Keratinocyte (primary cell): Measurements from ENCODE around the gene VPS13C. TPM values are rescaled to one million over a fixed set of nuclear protein-coding genes. Genes with fewer than 3 reads are reported as not detected.

Source experiments
- DNase-seq: peaks from one replicate; pipeline ENCODE4 v3.0.0-alpha.2; 2011; ENCODE audit warnings: low read depth, missing footprints, low spot score
- FAIRE-seq: peaks from 2 replicates; lab custom pipeline; 2011; peaks lifted over from hg19 to GRCh38; lab: Jason Lieb, UNC
- H2AFZ ChIP-seq: 2 replicates; pipeline ENCODE4 v1.6.0; 2012; ENCODE audit warnings: low read length, control low read depth, inconsistent platforms; ENCODE audit not compliant: control insufficient read depth
- H3K27ac ChIP-seq: 2 replicates; pipeline ENCODE4 v1.5.1; 2011; ENCODE audit warnings: low read length; ENCODE audit not compliant: control insufficient read depth, insufficient read depth
- H3K27me3 ChIP-seq: 3 replicates; pipeline ENCODE4 v1.6.0; 2011; ENCODE audit warnings: low read length; ENCODE audit not compliant: control insufficient read depth, insufficient read depth; ENCODE audit errors: extremely low read depth
- H3K36me3 ChIP-seq, 2 experiments: 2 replicates in 1 of 2; 3 replicates in 1 of 2; pipeline ENCODE4 v1.5.1; 2011; ENCODE audit warnings: low read length in 2 of 2, mild to moderate bottlenecking in 1 of 2; ENCODE audit not compliant: control insufficient read depth in 2 of 2, insufficient read depth in 2 of 2; ENCODE audit errors: extremely low read depth in 1 of 2
- H3K4me1 ChIP-seq: 3 replicates; pipeline ENCODE4 v1.5.1; 2011; ENCODE audit warnings: low read length; ENCODE audit not compliant: control insufficient read depth, insufficient read depth; ENCODE audit errors: extremely low read depth
- H3K4me2 ChIP-seq: 3 replicates; pipeline ENCODE4 v1.6.0; 2011; ENCODE audit warnings: low read depth, low read length; ENCODE audit not compliant: control insufficient read depth, insufficient read depth; ENCODE audit errors: extremely low read depth
- H3K4me3 ChIP-seq, 3 experiments: fragments of 200-600 bp in 1 of 3; sonication (generic) in 1 of 3; 2 replicates in 2 of 3; 3 replicates in 1 of 3; pipeline ENCODE4 v1.5.1; 2011 to 2016; ENCODE audit warnings: low read length in 3 of 3, mild to moderate bottlenecking in 3 of 3, control low read depth in 2 of 3, inconsistent platforms in 1 of 3, low read depth in 1 of 3, mixed read lengths in 1 of 3, mixed run types in 1 of 3, moderate library complexity in 1 of 3; ENCODE audit not compliant: control insufficient read depth in 2 of 3, insufficient read depth in 2 of 3; ENCODE audit errors: extremely low read depth in 1 of 3
- H3K79me2 ChIP-seq: 2 replicates; pipeline ENCODE4 v1.6.0; 2012; ENCODE audit warnings: low read length; ENCODE audit not compliant: control insufficient read depth, insufficient read depth
- H3K9ac ChIP-seq: 3 replicates; pipeline ENCODE4 v1.6.0; 2011; ENCODE audit warnings: low read length; ENCODE audit not compliant: control insufficient read depth, insufficient read depth; ENCODE audit errors: extremely low read depth
- H3K9me1 ChIP-seq: 3 replicates; pipeline ENCODE4 v1.6.0; 2011; ENCODE audit warnings: low read length; ENCODE audit not compliant: control insufficient read depth, insufficient read depth; ENCODE audit errors: extremely low read depth
- H3K9me3 ChIP-seq: 2 replicates; pipeline ENCODE4 v1.5.1; 2012; ENCODE audit warnings: low read depth, low read length; ENCODE audit not compliant: control insufficient read depth
- H4K20me1 ChIP-seq: 3 replicates; pipeline ENCODE4 v1.6.0; 2011; ENCODE audit warnings: low read length; ENCODE audit not compliant: control insufficient read depth, insufficient read depth; ENCODE audit errors: extremely low read depth
- EZH2 ChIP-seq: IDR thresholded peaks from one replicate; pipeline ENCODE4 v1.6.1; 2012; ENCODE audit warnings: inconsistent platforms, mild to moderate bottlenecking, low read length, moderate library complexity
- dilution Hi-C: fragments of 300-500 bp; cut with MboI; formaldehyde crosslinking; loops from one replicate; pipeline ENCODE4 v1.7.0; 2020; ENCODE audit warnings: low sequenced_read_pairs; ENCODE audit not compliant: extremely low pct_ligation_motif_present
- polyA plus RNA-seq, 5 experiments: library from polyadenylated mRNA; depleted of rRNA in 3 of 5; stranded (reverse) in 3 of 5; stranded (forward) in 1 of 5; unstranded in 1 of 5; fragments of >200 nt; gene quantifications; 1 replicate in 1 of 5; 2 replicates in 3 of 5; 3 replicates in 1 of 5; pipeline versions ENCODE4 v1.2.1 to v1.2.3, GENCODE V29; 2011 to 2012; ENCODE audit warnings: missing spikeins in 2 of 5, low read depth in 1 of 5, low replicate concordance in 1 of 5
- TF ChIP-seq, protein P1 (sequence below), 3 experiments: IDR thresholded peaks in 1 of 3; conservative IDR thresholded peaks in 1 of 3; optimal IDR thresholded peaks in 1 of 3; 2 replicates in 2 of 3; 3 replicates in 1 of 3; pipeline versions ENCODE3 to v1.5.1; 2011; ENCODE audit warnings: low read length in 3 of 3, mild to moderate bottlenecking in 3 of 3, moderate library complexity in 2 of 3, control low read depth in 1 of 3, inconsistent platforms in 1 of 3; ENCODE audit not compliant: insufficient read depth in 2 of 3; ENCODE audit errors: extremely low read depth in 1 of 3

VPS13C gene
- polyA plus RNA-seq, 1 donor (not counting 4 experiments of a cell fraction or from before 2014, with no cell fraction given) = 13.5 TPM

DNA sequence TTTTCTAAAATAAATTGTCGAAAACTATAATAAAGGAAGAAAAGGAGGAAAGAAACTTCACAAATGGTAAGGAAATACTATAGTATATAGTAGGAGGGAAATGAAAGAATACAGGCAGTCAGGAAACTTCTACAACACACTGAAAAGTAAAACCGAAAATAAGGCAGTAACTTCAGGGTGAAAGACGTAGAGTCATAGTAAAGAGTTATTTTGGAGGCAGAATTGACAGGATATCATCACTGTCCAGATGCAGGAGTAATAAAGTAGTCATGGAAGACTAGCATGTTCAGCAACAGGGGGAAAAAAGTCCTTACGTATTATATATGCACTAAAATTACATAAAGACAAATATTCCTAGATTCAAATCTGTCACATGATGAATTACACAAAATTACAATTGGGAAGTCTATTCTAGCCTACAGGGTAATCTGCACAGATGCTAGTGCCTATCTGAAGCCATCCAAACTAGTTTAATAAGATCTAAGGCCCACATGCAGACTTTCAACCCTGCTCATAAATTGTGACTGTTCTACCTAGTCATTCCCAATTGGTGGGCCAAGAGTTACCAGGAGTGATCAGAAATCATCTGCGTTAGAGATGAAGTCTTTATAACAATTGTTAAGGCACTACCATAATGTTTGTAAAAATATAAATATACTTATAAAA is 14.0 kb downstream of the VPS13C start:
- Histone ChIP-seq H4K20me1 (no peaks in the 10 kb centered on the region), H3K4me3 (no peak overlapping the region), H3K9me3 (no peaks in the 10 kb centered on the region), H3K27ac (no peak overlapping the region), H3K9ac (no peak overlapping the region), H3K27me3 (no peaks in the 10 kb centered on the region), H3K4me1 (no peaks in the 10 kb centered on the region), H2AFZ (no peak overlapping the region), H3K79me2 (peaks cover 3% of the 10 kb centered on the region), H3K9me1 (no peaks in the 10 kb centered on the region), H3K36me3 (no peaks in the 10 kb centered on the region), H3K4me2 (no peak overlapping the region)
- dilution Hi-C loops = no loop called here
- TF ChIP-seq, protein P1, sequence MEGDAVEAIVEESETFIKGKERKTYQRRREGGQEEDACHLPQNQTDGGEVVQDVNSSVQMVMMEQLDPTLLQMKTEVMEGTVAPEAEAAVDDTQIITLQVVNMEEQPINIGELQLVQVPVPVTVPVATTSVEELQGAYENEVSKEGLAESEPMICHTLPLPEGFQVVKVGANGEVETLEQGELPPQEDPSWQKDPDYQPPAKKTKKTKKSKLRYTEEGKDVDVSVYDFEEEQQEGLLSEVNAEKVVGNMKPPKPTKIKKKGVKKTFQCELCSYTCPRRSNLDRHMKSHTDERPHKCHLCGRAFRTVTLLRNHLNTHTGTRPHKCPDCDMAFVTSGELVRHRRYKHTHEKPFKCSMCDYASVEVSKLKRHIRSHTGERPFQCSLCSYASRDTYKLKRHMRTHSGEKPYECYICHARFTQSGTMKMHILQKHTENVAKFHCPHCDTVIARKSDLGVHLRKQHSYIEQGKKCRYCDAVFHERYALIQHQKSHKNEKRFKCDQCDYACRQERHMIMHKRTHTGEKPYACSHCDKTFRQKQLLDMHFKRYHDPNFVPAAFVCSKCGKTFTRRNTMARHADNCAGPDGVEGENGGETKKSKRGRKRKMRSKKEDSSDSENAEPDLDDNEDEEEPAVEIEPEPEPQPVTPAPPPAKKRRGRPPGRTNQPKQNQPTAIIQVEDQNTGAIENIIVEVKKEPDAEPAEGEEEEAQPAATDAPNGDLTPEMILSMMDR (optimal IDR thresholded peaks at IDR 0.05 in 1 of 3, IDR thresholded peaks at IDR 0.05 in 1 of 3, conservative IDR thresholded peaks at IDR 0.05 in 1 of 3; ENCODE audit: extremely low read depth in 1 of 3, insufficient read depth in 2 of 3, low read length in 3 of 3) = no peak
- no peak for TF ChIP-seq EZH2
- FAIRE-seq = no peak
- DNase-seq = no peak

DNA sequence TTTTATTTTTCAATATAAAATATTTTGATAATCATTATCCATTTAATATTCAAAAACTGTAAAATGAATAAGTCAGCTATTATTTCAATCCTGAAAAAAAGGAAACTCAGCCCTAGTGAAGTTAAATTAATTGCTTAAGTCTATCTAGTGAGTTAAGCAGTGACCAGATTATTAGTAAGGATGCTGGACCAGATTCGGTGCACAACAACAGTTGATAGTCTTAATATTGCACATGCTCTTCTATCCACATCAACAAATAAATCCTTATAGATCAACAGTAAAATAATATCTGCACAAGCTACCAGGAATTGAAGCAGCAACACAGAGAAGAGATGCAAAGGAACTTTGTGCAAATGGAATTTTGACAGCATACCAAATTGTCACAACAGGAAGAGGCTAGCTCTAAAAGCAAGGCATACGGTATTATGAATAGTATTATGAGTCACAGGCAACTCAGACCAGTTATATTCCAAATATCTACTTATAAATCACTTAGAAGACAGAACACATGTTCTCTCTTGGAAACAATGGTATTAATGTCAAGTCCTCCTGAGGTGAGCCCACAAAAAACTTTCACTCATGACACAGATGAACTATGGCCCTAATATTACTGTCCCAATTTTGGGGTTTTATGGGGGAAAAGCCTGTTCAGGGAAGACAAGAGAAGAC is 24.9 kb downstream of the VPS13C start:
- H2AFZ ChIP-seq = no peak overlapping the region
- no peak for TF ChIP-seq EZH2
- H3K36me3 ChIP-seq = peaks cover 0 to 2% of the 10 kb centered on the region in 2 experiments
- no peak overlapping the region for H3K4me3 ChIP-seq
- H3K9me3 ChIP-seq = no peaks in the 10 kb centered on the region
- no peaks in the 10 kb centered on the region for H3K9me1 ChIP-seq
- no peak overlapping the region for H3K9ac ChIP-seq
- no peak overlapping the region for H3K27ac ChIP-seq
- no peaks in the 10 kb centered on the region for H4K20me1 ChIP-seq
- H3K79me2 ChIP-seq = no peaks in the 10 kb centered on the region
- dilution Hi-C loops = no loop called here
- DNase-seq (no peak), FAIRE-seq (peak; percentile 68)
- no peaks in the 10 kb centered on the region for H3K27me3 ChIP-seq
- peak overlapping the region; percentile 0 for H3K4me2 ChIP-seq
- peaks cover 8% of the 10 kb centered on the region for H3K4me1 ChIP-seq
